Stimulated activated CD4-positive, alpha-beta T cell treated with anti-CD3 and anti-CD28 coated beads, Interleukin-1b, Interleukin-23, amount 100 ng/mL, for 1 hour (primary cell): ENCODE results near the gene TAF4.

Source experiments
- DNase-seq, 2 donors: peaks; one replicate each; pipeline ENCODE4 v3.0.0-alpha.2; 2020; ENCODE audit warnings: low read depth in 2 of 2

TAF4 gene

GRCh38 chr20:62044631-62045030, 21.1 kb downstream of the TAF4 start:
- no peak for DNase-seq

DNA sequence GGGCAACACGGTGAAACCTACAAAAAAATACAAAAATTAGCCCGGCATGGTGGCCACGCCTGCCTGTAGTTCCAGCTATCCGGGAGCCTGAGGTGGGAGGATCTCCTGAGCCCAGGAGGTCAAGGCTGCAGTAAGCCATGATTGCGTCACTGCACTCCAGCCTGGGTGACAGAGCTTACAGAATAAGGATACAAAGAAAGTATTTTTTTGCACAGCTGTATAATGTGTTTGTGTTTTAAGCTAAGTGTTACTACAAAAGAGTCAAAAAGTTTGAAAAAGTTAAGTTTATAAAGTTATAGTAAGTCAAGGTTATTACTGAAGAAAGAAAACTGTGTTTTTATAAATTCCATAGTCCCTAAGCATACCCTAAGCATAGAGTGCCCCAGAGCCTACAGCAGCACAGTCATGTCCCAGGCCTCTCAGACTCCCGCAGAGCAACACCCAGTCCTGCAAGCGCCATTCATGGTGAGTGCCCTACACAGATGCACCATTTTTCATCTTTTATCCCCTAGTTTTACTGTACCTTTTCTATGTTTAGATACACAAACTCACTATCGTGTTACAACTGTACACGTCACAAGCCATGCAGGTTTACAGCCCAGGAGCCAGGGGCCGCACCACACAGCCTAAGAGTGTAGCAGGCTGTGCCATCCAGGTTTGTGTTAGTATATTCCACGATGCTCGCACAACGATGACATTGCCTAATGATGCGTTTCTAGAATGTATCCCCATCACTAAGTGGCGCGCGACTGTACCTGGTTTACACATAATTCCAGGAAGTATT, 22.4 kb downstream of the TAF4 start:
- no peak for DNase-seq

DNA sequence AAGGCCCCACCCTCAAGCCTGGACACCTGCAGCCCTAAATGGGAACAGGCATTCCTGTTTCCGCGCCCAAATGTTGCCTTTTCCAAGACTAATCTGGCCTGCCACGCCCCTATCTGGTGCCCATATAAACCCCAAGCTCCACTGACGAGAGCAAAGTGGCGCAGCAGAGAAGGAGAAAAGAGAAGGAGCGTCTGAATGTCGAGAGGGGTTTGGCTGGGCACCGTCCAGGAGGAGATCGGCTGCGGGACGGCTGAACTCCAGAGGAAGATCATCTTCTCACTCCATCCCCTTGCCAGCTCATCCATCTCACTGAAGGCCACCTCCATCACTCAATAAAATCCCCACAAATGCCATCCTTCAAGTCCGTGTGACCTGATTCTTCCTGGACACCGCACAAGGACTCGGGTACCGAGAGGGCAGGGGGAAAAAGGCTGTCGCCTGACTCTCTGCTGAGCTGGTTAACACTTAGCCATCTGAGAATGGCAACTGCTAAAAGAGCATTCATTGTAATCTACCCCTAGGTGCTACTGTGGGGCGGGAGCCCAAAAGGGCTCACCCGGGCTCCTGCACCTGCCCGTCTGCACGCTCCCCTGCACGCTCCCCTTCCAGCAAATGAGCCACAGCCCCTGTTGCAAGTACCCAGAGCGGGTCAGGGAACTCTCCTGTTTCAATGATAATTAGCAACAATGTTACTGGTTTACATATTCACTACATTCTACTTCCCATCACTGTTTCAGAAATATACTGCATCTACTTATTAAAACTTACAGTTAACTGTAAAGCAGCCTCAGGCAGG, 23.5 kb downstream of the TAF4 start:
- DNase-seq = no peak

DNA sequence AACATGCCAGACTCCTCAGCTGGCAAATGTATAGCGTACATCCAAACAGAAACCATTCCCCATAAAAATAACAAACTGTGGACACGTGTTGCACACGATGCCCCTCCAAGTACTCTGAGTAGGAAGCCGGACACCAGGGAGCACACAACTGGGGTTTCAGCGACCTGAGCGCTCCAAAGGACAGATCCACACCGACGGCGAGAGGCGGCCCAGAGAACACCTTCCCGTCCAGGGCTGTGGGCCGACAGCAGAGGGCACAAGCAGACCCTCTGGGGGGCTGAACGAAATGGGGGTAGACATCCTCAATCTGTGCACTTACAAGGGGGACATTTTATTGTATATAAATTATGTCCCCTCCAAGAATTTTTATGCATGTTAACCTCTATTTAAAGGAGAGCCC, 24.7 kb downstream of the TAF4 start:
- DNase-seq = no peak

- DNase-seq = no peak
These were observed 25.2 kb downstream of the TAF4 start for GRCh38 chr20:62040381-62040922.

- DNase-seq = no peak
These were observed 25.9 kb downstream of the TAF4 start for GRCh38 chr20:62039738-62040137.

- no peak for DNase-seq
These were observed 32.9 kb downstream of the TAF4 start for GRCh38 chr20:62032609-62033368.

DNA sequence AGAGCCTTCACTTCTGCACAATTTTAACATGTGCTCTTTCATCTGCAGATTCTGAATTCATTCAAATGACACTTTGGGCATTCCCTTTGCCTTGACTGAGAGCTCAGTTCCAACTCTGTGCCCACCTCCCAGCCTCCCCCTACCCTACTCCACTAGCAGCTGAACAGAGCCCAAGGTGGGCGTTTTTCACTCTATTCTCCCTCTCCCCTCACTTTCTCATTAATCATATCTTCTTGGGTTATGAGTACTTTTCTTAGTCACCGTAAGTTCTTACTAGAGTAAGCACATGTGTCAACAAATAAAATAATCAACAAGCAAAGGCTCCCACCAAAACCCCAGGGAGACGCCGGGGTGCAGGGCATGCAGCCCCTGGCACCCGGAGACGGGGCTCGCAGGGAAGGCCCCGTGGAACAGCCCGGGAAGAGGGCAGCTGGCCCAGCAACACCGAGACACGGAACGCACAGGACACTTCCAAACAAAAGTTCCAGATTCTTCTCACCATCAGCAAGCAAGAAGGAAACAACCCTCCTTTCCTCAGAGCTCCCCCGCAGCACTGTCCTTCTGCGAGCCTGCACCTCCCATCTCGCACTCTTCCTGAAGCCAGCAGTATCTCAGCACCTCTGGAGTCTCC, 34.1 kb downstream of the TAF4 start:
- no peak for DNase-seq

DNA sequence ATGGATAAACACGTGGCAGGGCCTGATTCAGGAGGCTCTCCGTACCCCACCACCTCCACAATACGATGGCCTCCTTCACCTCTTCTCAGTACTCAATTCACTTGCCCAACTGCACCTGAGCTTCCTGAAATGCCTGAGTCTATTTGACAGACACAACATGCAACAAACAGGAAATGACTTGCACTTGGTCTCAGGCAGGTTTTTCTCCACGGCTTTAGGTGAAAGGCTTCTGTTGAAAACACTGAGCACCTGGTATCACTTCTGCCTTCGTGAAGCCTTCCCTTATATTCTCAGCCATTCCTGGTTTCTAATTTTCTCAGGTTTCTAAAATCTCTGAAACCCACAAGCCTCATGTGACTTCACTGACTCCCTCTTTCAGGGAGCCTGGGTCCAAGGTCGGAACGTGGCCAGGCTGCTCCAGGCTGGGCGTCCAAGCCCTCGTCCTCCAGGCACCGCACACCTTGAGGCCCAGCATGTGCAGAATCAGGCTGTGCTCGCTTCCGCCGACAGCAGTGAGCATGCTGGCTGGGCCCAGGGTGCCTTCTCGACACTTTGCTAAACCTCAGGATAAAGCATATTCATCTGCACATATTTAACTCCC, 34.7 kb downstream of the TAF4 start:
- DNase-seq = no peak

GRCh38 chr20:62030357-62030756, 35.3 kb downstream of the TAF4 start:
- no peak for DNase-seq

- no peak for DNase-seq
These were observed 35.7 kb downstream of the TAF4 start for GRCh38 chr20:62029949-62030348.

GRCh38 chr20:62029296-62029695, 36.4 kb downstream of the TAF4 start:
- no peak for DNase-seq

- DNase-seq = no peak
These were observed 37.3 kb downstream of the TAF4 start for GRCh38 chr20:62028384-62028783.

GRCh38 chr20:62027698-62028321, 37.9 kb downstream of the TAF4 start:
- DNase-seq = no peak

- DNase-seq = no peak
These were observed 38.6 kb downstream of the TAF4 start for GRCh38 chr20:62027116-62027515.

DNA sequence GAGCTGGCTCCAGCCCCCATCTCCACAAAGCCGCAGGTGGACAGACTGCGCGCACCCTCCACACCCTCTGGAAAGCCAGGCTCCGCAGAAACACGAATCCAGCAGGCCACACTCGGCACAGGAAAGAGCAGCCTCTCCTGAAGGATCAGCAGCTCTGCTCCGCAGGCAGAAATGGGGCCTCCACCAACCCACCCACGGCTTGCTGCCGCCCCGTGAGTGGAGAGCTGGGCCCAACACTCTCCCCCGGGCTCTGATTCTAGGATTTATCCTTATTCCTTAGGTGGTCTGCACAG, 39.2 kb downstream of the TAF4 start:
- DNase-seq = no peak

DNA sequence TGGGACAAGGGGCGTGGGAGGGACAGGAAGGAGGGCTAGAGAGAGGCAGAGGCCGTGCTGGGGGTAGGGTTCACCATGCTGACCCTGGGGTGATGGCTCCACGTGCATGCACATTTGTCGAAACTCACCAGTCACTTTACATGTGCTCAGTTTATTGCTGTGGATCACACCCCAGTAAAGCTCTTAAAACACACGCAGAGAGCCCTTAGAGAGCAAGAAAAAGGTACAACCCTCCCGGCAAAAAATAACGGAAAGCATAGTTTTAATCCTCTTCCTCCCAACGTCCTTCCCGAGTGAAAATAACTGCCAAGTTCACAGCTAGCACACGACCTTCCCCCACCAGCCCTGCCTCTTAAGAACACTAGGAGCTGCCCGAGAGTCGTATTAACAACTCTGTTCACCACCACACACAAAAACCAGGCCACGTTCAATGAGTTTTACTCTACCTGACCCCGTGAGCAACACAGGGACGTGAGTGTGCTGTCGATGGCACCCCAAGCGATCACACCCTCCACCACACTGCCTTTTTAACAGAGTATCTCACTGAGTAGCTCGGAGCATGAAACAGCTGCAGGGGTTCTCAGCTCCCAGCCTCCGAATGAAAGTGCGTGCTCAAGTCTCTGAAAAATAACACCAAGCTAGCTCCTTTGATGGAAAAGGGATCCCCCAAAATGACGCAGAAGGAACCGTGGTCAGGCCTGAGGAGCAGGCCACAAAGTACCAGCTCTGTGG, 39.7 kb downstream of the TAF4 start:
- DNase-seq = no peak

- DNase-seq = no peak
These were observed 40.3 kb downstream of the TAF4 start for GRCh38 chr20:62025394-62025793.

DNA sequence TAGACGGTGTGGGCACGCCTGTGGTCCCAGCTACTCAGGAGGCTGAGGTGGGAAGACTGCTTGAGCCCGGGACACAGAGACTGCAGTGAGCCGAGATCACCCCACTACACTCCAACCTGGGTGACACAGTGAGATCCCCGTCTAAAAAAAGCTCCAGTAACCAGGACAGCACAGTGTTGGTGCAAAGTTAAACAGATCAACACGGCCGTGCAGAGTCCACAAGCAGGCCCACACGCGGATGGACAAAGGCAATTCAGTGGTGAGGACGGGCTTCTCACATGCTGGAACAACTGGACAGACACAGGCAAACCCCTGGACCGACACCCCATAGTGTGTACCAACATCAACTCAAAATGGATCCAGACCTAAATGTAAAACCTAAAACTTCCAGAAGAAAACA, 41.7 kb downstream of the TAF4 start:
- DNase-seq = no peak

GRCh38 chr20:62022575-62023139, 43.0 kb downstream of the TAF4 start:
- DNase-seq = no peak
